Neural cell (in vitro differentiated cells): ENCODE results near the gene TNFSF11. TPM values are rescaled to one million over a fixed set of nuclear protein-coding genes. Genes with fewer than 3 reads are reported as not detected.

Experiments used
- H2AFZ ChIP-seq: fragments of 200-600, 300-800 bp; sonication (generic), shearing (Covaris generic); 2 replicates; pipeline ENCODE4 v1.6.0; 2014; ENCODE audit warnings: low read depth, mild to moderate bottlenecking, antibody characterized with exemption, low read length, moderate library complexity
- H3F3A ChIP-seq: fragments of 200-600 bp; shearing (Covaris generic); 2 replicates; pipeline ENCODE4 v1.6.1; 2016; ENCODE audit warnings: mild to moderate bottlenecking, moderate library complexity, mixed read lengths, antibody characterized with exemption, low read length; ENCODE audit not compliant: insufficient read depth, poor library complexity, severe bottlenecking
- H3K27ac ChIP-seq: fragments of 200-600, 300-800 bp; sonication (generic), shearing (Covaris generic); 2 replicates; pipeline ENCODE4 v1.5.1; 2014; ENCODE audit warnings: mild to moderate bottlenecking, low read length, moderate library complexity
- H3K27me3 ChIP-seq: fragments of 300-800, 200-600 bp; sonication (generic), shearing (Covaris generic); 2 replicates; pipeline ENCODE4 v1.6.0; 2014; ENCODE audit warnings: mild to moderate bottlenecking, low read depth, low read length, moderate library complexity; ENCODE audit not compliant: insufficient read depth
- H3K36me3 ChIP-seq: fragments of 300-800, 200-600 bp; sonication (generic), shearing (Covaris generic); 2 replicates; pipeline ENCODE4 v1.5.1; 2014; ENCODE audit warnings: mild to moderate bottlenecking, antibody characterized with exemption, low read length, moderate library complexity; ENCODE audit not compliant: insufficient read depth
- H3K4me2 ChIP-seq: fragments of 300-800, 200-600 bp; sonication (generic), shearing (Covaris generic); 2 replicates; pipeline ENCODE4 v1.6.0; 2014; ENCODE audit warnings: mild to moderate bottlenecking, low read length
- H3K4me3 ChIP-seq: fragments of 300-800, 200-600 bp; sonication (generic), shearing (Covaris generic); 2 replicates; pipeline ENCODE4 v1.5.1; 2014; ENCODE audit warnings: mild to moderate bottlenecking, low read length, moderate library complexity
- H3K79me2 ChIP-seq: fragments of 200-600 bp; shearing (Covaris generic); replicated peaks from 2 replicates; pipeline ENCODE4 v1.6.0; 2014; ENCODE audit warnings: mild to moderate bottlenecking, low read length, moderate library complexity; ENCODE audit not compliant: insufficient read depth
- H3K9ac ChIP-seq: fragments of 300-800, 200-600 bp; sonication (generic), shearing (Covaris generic); 2 replicates; pipeline ENCODE4 v1.6.1; 2016; ENCODE audit warnings: mild to moderate bottlenecking, low read length, mixed read lengths
- H3K9me2 ChIP-seq: fragments of 200-600 bp; shearing (Covaris generic); 2 replicates; pipeline ENCODE4 v1.6.1; 2016; ENCODE audit warnings: mild to moderate bottlenecking, low read length, mixed read lengths; ENCODE audit not compliant: insufficient read depth
- H3K9me3 ChIP-seq: fragments of 200-600, 300-800 bp; sonication (generic), shearing (Covaris generic); 2 replicates; pipeline ENCODE4 v1.6.1; 2016; ENCODE audit warnings: mild to moderate bottlenecking, mixed run types, low read length, moderate library complexity, mixed read lengths
- H4K20me1 ChIP-seq: fragments of 200-600 bp; shearing (Covaris generic); 2 replicates; pipeline ENCODE4 v1.6.1; 2016; ENCODE audit warnings: mild to moderate bottlenecking, mixed run types; ENCODE audit not compliant: insufficient read depth
- CTCF ChIP-seq: fragments of 450-650 bp; IDR thresholded peaks from 2 replicates; pipeline ENCODE4 v1.5.1; 2014; ENCODE audit warnings: antibody characterized with exemption, mild to moderate bottlenecking, moderate library complexity; ENCODE audit not compliant: poor library complexity, severe bottlenecking
- EP300 ChIP-seq: fragments of 450-650 bp; conservative IDR thresholded peaks from 2 replicates; pipeline ENCODE4 v1.6.1; 2014; ENCODE audit warnings: antibody characterized with exemption, mild to moderate bottlenecking, moderate library complexity; ENCODE audit not compliant: poor library complexity, severe bottlenecking
- EZH2 ChIP-seq: fragments of 200-600, 300-800 bp; shearing (Covaris generic), sonication (generic); IDR thresholded peaks from 2 replicates; pipeline ENCODE4 v1.6.1; 2014; ENCODE audit warnings: antibody characterized with exemption, low read length, borderline replicate concordance, mild to moderate bottlenecking; ENCODE audit not compliant: insufficient read depth, poor library complexity, severe bottlenecking
- MXI1 ChIP-seq: fragments of 450-650 bp; conservative IDR thresholded peaks from 2 replicates; pipeline ENCODE4 v1.6.1; 2014; ENCODE audit warnings: antibody characterized with exemption, mild to moderate bottlenecking; ENCODE audit not compliant: poor library complexity, severe bottlenecking
- POLR2AphosphoS5 ChIP-seq: IDR thresholded peaks from 2 replicates; pipeline ENCODE4 v1.6.1; 2012
- RAD21 ChIP-seq: fragments of 450-650 bp; conservative IDR thresholded peaks from 2 replicates; pipeline ENCODE4 v1.6.1; 2014; ENCODE audit warnings: antibody characterized with exemption, mild to moderate bottlenecking, moderate library complexity
- REST ChIP-seq: IDR thresholded peaks from 2 replicates; pipeline ENCODE4 v1.6.1; 2012; ENCODE audit warnings: borderline replicate concordance
- SMC3 ChIP-seq: fragments of 450-650 bp; conservative IDR thresholded peaks from 2 replicates; pipeline ENCODE4 v1.6.1; 2014; ENCODE audit warnings: antibody characterized with exemption, mild to moderate bottlenecking, moderate library complexity; ENCODE audit not compliant: poor library complexity
- TAF1 ChIP-seq: IDR thresholded peaks from 2 replicates; pipeline ENCODE4 v1.6.1; 2012; ENCODE audit warnings: low read depth
- polyA plus RNA-seq: library from polyadenylated mRNA; depleted of rRNA; stranded (reverse); fragments of >200 nt; gene quantifications from 2 replicates; pipeline ENCODE4 v1.2.3, GENCODE V29; 2014

TNFSF11 gene
- polyA plus RNA-seq, 1 donor from 2014 or later: not detected

- Histone ChIP-seq H3K9me3 (no peaks in the 10 kb centered on the region), H3K27ac (no peak overlapping the region), H3K4me2 (no peak overlapping the region), H3F3A (no peaks in the 10 kb centered on the region), H3K27me3 (no peaks in the 10 kb centered on the region), H3K9me2 (no peaks in the 10 kb centered on the region), H2AFZ (no peak overlapping the region), H3K9ac (no peak overlapping the region), H4K20me1 (no peaks in the 10 kb centered on the region), H3K79me2 (no peaks in the 10 kb centered on the region), H3K4me3 (no peak overlapping the region), H3K36me3 (no peaks in the 10 kb centered on the region)
- TF ChIP-seq TAF1 (no peak), SMC3 (no peak), POLR2AphosphoS5 (no peak), EZH2 (no peak), CTCF (no peak), RAD21 (no peak), MXI1 (no peak), EP300 (no peak), REST (no peak)
Measured at GRCh38 chr13:42581427-42581826, 7.5 kb downstream of the TNFSF11 start.

- Histone ChIP-seq H3K9ac (no peak overlapping the region), H3K4me2 (no peak overlapping the region), H3K9me3 (no peaks in the 10 kb centered on the region), H3K9me2 (no peaks in the 10 kb centered on the region), H3F3A (peaks cover 4% of the 10 kb centered on the region), H3K4me3 (no peak overlapping the region), H4K20me1 (no peaks in the 10 kb centered on the region), H2AFZ (no peak overlapping the region), H3K36me3 (no peaks in the 10 kb centered on the region), H3K27ac (no peak overlapping the region), H3K79me2 (no peaks in the 10 kb centered on the region), H3K27me3 (no peaks in the 10 kb centered on the region)
- TF ChIP-seq MXI1: no peak
- no peak for TF ChIP-seq REST
- TF ChIP-seq SMC3: no peak
Measured at GRCh38 chr13:42591602-42592001, 17.6 kb downstream of the TNFSF11 start.
